ENCODE data around the gene TBC1D2. TPM values are rescaled to one million over a fixed set of nuclear protein-coding genes. Genes with fewer than 3 reads are reported as not detected.
A peak's percentile ranks its signal among the peaks of the same experiment; 100 is the strongest.

Gene TBC1D2
- polyA plus RNA-seq, 4 donors = 12.2 to 42.0 (median 28.0) TPM

DNA sequence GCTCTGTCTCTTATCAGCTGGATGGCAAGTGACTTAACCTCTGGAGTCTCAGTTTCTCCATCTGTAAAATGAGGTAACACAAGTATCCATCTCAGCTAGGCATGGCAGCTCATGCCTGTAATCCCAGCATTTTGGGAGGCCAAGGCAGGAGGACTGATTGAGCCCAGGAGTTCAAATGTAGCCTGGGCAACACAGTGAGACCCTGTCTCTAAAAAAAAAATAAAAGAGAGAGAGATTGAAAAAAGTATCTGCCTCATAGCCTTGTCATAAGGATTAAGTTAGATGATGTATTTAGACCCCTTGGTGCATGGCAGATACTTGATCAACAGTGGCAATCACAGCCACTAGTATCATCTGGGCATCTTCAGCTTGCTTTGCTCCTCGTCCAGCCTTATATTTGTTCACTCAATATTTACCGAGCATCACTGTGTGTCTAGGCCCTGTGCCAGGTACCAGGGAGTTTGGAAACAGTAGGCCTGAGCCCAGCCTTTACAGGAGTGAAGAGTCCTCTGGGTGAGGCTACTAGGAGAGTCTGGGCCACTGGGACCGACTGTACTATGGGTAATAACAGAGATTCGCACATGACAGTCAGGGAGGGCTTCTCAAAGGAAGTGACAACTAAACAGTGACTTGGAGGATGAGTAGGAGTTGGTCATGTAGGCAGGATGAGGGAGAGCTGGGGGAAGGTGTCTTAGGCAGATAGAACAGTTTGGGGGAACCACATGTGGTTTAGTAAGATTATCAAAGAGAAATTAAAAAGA lies 97.2 kb downstream of the TBC1D2 start:
- Histone ChIP-seq H3K9me3 (ENCODE audit: control insufficient read depth in 2 of 2, insufficient read depth in 1 of 2, low read depth in 1 of 2, low read length in 1 of 2) (no peaks in the 10 kb centered on the region), H3K36me3 (ENCODE audit: control insufficient read depth in 3 of 3, insufficient read depth in 2 of 3, low read depth in 1 of 3, low read length in 3 of 3) (peaks cover 3 to 58% (median 8%) of the 10 kb centered on the region in 3 donors), H3K4me1 (ENCODE audit: control insufficient read depth in 3 of 3, insufficient read depth in 2 of 3, low read depth in 1 of 3, low read length in 2 of 3) (peaks cover 0 to 28% (median 11%) of the 10 kb centered on the region in 3 donors), H3K27me3 (ENCODE audit: control insufficient read depth in 3 of 3, insufficient read depth in 3 of 3, low read length in 3 of 3) (no peaks in the 10 kb centered on the region), H3K27ac (ENCODE audit: low read depth in 1 of 3, low read length in 2 of 3) (peak overlapping the region in 1 of 3 donors; percentile 36), H3K4me3 (ENCODE audit: low read depth in 1 of 3, low read length in 3 of 3) (no peak overlapping the region)
- no peak for DNase-seq
- 32 to 57% (median 36%) methylated on average over 4 of the region's 4 CpGs for WGBS, 3 donors
- no peak for FAIRE-seq

DNA sequence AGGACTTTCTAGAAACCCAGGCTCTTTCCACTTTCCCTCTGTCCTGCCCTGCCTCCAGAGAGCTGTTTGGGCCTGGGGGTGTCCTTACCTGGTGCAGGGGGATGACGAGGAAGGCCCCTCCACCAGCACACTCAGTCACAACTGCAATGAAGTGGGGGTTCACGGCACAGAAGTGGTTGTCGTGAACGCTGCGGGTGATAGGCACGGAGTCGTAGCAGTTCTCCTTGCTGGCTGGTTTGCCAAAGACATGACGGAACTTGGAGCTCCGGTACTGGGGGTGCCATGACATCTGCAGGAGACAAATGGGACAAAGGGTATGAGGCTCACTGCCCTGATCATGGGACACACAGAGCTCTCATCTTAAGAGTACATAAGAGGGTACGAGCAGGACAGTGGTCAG lies 98.1 kb downstream of the TBC1D2 start:
- WGBS, 3 donors = 97% methylated on average over 10 of the region's 10 CpGs
- H3K4me3 ChIP-seq (ENCODE audit: low read depth in 1 of 3, low read length in 3 of 3) = no peak overlapping the region
- H3K27ac ChIP-seq (ENCODE audit: low read depth in 1 of 3, low read length in 2 of 3) = no peak overlapping the region
- no peak for FAIRE-seq
- no peaks in the 10 kb centered on the region for H3K9me3 ChIP-seq (ENCODE audit: control insufficient read depth in 2 of 2, insufficient read depth in 1 of 2, low read depth in 1 of 2, low read length in 1 of 2)
- H3K27me3 ChIP-seq (ENCODE audit: control insufficient read depth in 3 of 3, insufficient read depth in 3 of 3, low read length in 3 of 3) = no peaks in the 10 kb centered on the region
- DNase-seq = no peak
- H3K36me3 ChIP-seq (ENCODE audit: control insufficient read depth in 3 of 3, insufficient read depth in 2 of 3, low read depth in 1 of 3, low read length in 3 of 3) = peaks cover 3 to 57% (median 8%) of the 10 kb centered on the region in 3 donors
- peaks cover 0 to 19% (median 7%) of the 10 kb centered on the region in 3 donors for H3K4me1 ChIP-seq (ENCODE audit: control insufficient read depth in 3 of 3, insufficient read depth in 2 of 3, low read depth in 1 of 3, low read length in 2 of 3)

DNA sequence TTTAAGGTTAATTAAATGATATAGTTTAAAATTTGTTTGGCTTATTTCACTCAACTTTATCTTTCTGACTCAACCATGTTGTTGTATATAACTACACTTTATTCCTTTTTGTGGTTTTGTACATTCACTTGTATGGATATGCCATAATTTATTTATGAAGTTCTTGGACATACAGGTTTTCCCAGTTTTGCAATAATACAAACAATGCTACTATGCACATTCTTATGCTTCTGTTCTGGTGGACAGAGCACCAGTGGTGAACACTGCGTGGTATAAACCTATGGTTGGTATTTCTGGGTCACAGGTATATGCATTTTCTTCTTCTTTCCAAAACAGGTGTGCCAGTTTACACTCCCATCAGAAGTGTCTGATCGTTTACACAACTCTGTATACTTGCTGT lies 100.8 kb downstream of the TBC1D2 start:
- Histone ChIP-seq H3K27ac (ENCODE audit: low read depth in 1 of 3, low read length in 2 of 3) (no peak overlapping the region), H3K4me3 (ENCODE audit: low read depth in 1 of 3, low read length in 3 of 3) (no peak overlapping the region), H3K36me3 (ENCODE audit: control insufficient read depth in 3 of 3, insufficient read depth in 2 of 3, low read depth in 1 of 3, low read length in 3 of 3) (peaks cover 3 to 44% (median 10%) of the 10 kb centered on the region in 3 donors), H3K4me1 (ENCODE audit: control insufficient read depth in 3 of 3, insufficient read depth in 2 of 3, low read depth in 1 of 3, low read length in 2 of 3) (peaks cover 0 to 13% (median 2%) of the 10 kb centered on the region in 3 donors), H3K9me3 (ENCODE audit: control insufficient read depth in 2 of 2, insufficient read depth in 1 of 2, low read depth in 1 of 2, low read length in 1 of 2) (no peaks in the 10 kb centered on the region), H3K27me3 (ENCODE audit: control insufficient read depth in 3 of 3, insufficient read depth in 3 of 3, low read length in 3 of 3) (no peaks in the 10 kb centered on the region)
- FAIRE-seq (no peak), DNase-seq (no peak)
- 77 to 89% (median 85%) methylated on average over 2 of the region's 2 CpGs for WGBS, 3 donors

DNA sequence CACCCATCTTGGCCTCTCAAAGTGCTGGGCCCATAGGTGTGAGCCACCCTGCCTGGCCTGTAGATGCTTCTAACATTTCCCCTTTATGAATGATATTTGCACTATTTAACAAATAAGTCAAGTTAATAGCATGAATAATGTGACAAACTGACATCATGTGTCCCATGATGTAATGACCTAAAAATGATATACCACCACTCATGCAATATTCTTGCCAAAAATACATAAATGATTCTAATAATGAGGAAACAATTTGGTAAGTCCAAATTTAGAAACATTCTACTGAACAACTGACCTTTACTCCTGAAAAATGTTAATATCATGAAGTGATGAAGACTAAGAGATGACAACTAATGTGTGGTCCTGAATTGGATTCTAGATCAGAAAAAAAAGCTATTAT lies 102.9 kb downstream of the TBC1D2 start:
- FAIRE-seq = no peak
- Histone ChIP-seq H3K4me3 (ENCODE audit: low read depth in 1 of 3, low read length in 3 of 3) (no peak overlapping the region), H3K27me3 (ENCODE audit: control insufficient read depth in 3 of 3, insufficient read depth in 3 of 3, low read length in 3 of 3) (no peaks in the 10 kb centered on the region)

DNA sequence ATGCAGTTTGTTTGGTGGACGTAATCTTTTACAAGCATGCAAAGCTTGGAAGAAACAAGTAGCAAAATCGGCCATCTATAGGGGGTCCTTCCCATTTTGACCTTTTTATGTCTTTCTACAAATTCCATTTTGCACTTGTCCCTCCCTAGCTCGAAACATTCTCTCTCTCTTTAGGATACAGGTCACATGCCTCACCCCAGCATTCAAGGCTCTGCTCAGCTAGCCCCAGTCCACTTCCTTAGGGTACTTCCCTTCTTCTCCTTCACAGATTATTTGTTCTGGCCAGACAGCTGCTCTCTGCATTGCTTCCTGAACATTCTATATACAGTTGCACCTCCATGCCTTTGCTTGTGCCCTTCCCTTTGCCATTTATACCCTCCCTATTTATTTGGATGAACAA lies 104.7 kb downstream of the TBC1D2 start:
- 79 to 88% (median 82%) methylated on average over 3 of the region's 3 CpGs for WGBS, 3 donors
- no peak for FAIRE-seq
- H3K9me3 ChIP-seq (ENCODE audit: control insufficient read depth in 2 of 2, insufficient read depth in 1 of 2, low read depth in 1 of 2, low read length in 1 of 2) = no peaks in the 10 kb centered on the region
- peaks cover 0 to 33% (median 6%) of the 10 kb centered on the region in 3 donors for H3K36me3 ChIP-seq (ENCODE audit: control insufficient read depth in 3 of 3, insufficient read depth in 2 of 3, low read depth in 1 of 3, low read length in 3 of 3)
- DNase-seq = no peak
- H3K27me3 ChIP-seq (ENCODE audit: control insufficient read depth in 3 of 3, insufficient read depth in 3 of 3, low read length in 3 of 3) = no peaks in the 10 kb centered on the region
- no peak overlapping the region for H3K4me3 ChIP-seq (ENCODE audit: low read depth in 1 of 3, low read length in 3 of 3)
- H3K27ac ChIP-seq (ENCODE audit: low read depth in 1 of 3, low read length in 2 of 3) = peak overlapping the region in 1 of 3 donors; percentile 66
- peaks cover 3 to 35% (median 5%) of the 10 kb centered on the region in 3 donors for H3K4me1 ChIP-seq (ENCODE audit: control insufficient read depth in 3 of 3, insufficient read depth in 2 of 3, low read depth in 1 of 3, low read length in 2 of 3)

More for the DNA sequence above, 102.9 kb downstream of the TBC1D2 start:
- Histone ChIP-seq H3K9me3 (ENCODE audit: control insufficient read depth in 2 of 2, insufficient read depth in 1 of 2, low read depth in 1 of 2, low read length in 1 of 2) (no peaks in the 10 kb centered on the region), H3K27ac (ENCODE audit: low read depth in 1 of 3, low read length in 2 of 3) (no peak overlapping the region), H3K36me3 (ENCODE audit: control insufficient read depth in 3 of 3, insufficient read depth in 2 of 3, low read depth in 1 of 3, low read length in 3 of 3) (peaks cover 3 to 41% (median 9%) of the 10 kb centered on the region in 3 donors), H3K4me1 (ENCODE audit: control insufficient read depth in 3 of 3, insufficient read depth in 2 of 3, low read depth in 1 of 3, low read length in 2 of 3) (peaks cover 0 to 19% (median 3%) of the 10 kb centered on the region in 3 donors)
- DNase-seq = no peak

DNA sequence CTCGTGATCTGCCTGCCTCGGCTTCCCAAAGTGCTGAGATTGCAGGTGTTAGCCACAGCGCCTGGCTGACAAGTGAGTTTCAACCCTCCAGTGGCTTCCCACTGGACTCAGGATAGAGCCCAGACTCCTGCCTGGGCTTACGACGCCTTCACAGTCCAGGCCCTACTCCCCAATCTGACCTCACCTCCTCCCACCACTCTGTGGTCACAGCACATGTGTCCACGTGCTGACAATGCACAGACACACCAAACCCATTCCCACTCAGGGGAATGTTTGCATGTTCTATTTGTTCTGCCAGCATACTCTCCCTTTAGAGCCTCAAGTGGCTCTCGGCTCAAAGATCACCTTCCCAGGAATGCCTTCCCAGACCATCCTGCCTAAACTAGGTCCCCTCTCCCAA lies 105.3 kb downstream of the TBC1D2 start:
- Histone ChIP-seq H3K27ac (ENCODE audit: low read depth in 1 of 3, low read length in 2 of 3) (peak overlapping the region in 1 of 3 donors; percentile 66), H3K36me3 (ENCODE audit: control insufficient read depth in 3 of 3, insufficient read depth in 2 of 3, low read depth in 1 of 3, low read length in 3 of 3) (peaks cover 0 to 35% (median 6%) of the 10 kb centered on the region in 3 donors), H3K4me1 (ENCODE audit: control insufficient read depth in 3 of 3, insufficient read depth in 2 of 3, low read depth in 1 of 3, low read length in 2 of 3) (peaks cover 6 to 40% (median 8%) of the 10 kb centered on the region in 3 donors), H3K27me3 (ENCODE audit: control insufficient read depth in 3 of 3, insufficient read depth in 3 of 3, low read length in 3 of 3) (no peaks in the 10 kb centered on the region), H3K9me3 (ENCODE audit: control insufficient read depth in 2 of 2, insufficient read depth in 1 of 2, low read depth in 1 of 2, low read length in 1 of 2) (no peaks in the 10 kb centered on the region), H3K4me3 (ENCODE audit: low read depth in 1 of 3, low read length in 3 of 3) (no peak overlapping the region)
- FAIRE-seq (no peak), DNase-seq (peak in 1 of 2 donors; percentile 61)
- WGBS, 3 donors = 75 to 85% (median 76%) methylated on average over 7 of the region's 7 CpGs

DNA sequence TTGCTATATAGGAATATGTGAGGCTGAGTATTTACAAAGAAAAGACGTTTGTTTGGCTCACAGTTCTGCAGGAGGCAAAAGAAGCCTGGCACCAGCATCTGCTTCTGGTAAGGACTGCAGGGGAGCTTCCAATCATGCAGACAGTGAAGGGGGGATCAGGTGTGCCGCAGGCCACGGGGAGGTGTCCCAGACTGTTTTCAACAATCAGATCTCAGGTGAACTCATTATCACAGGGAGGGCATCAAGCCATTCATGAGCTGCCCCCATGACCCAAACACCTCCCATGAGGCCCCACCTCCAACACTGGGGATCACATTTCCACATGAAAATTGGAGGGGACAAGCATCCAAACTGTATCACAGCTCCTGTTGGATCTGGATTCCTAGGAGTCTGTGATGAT lies 106.0 kb downstream of the TBC1D2 start:
- H3K9me3 ChIP-seq (ENCODE audit: control insufficient read depth in 2 of 2, insufficient read depth in 1 of 2, low read depth in 1 of 2, low read length in 1 of 2) = no peaks in the 10 kb centered on the region
- H3K27me3 ChIP-seq (ENCODE audit: control insufficient read depth in 3 of 3, insufficient read depth in 3 of 3, low read length in 3 of 3) = no peaks in the 10 kb centered on the region
- no peak overlapping the region for H3K4me3 ChIP-seq (ENCODE audit: low read depth in 1 of 3, low read length in 3 of 3)
- FAIRE-seq = no peak
- 66 to 68% (median 67%) methylated on average over 3 of the region's 3 CpGs for WGBS, 3 donors
- no peak for DNase-seq
- H3K4me1 ChIP-seq (ENCODE audit: control insufficient read depth in 3 of 3, insufficient read depth in 2 of 3, low read depth in 1 of 3, low read length in 2 of 3) = peaks cover 11 to 48% (median 13%) of the 10 kb centered on the region in 3 donors
- H3K27ac ChIP-seq (ENCODE audit: low read depth in 1 of 3, low read length in 2 of 3) = peak overlapping the region in 1 of 3 donors; percentile 20
- H3K36me3 ChIP-seq (ENCODE audit: control insufficient read depth in 3 of 3, insufficient read depth in 2 of 3, low read depth in 1 of 3, low read length in 3 of 3) = peaks cover 0 to 43% (median 2%) of the 10 kb centered on the region in 3 donors
